ENCODE results near the gene HTR1B. TPM values are rescaled to one million over a fixed set of nuclear protein-coding genes. Genes with fewer than 3 reads are reported as not detected.
A peak's percentile ranks its signal among the peaks of the same experiment; 100 is the strongest.

HTR1B gene, protein sequence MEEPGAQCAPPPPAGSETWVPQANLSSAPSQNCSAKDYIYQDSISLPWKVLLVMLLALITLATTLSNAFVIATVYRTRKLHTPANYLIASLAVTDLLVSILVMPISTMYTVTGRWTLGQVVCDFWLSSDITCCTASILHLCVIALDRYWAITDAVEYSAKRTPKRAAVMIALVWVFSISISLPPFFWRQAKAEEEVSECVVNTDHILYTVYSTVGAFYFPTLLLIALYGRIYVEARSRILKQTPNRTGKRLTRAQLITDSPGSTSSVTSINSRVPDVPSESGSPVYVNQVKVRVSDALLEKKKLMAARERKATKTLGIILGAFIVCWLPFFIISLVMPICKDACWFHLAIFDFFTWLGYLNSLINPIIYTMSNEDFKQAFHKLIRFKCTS
- total RNA-seq, result not detected

GRCh38 chr6:77463308-77463860 lies at the start of gene HTR1B:
Gene HTR1B (minus strand): TSS chr6:77463491. CDS start chr6:77463403, 88 bp downstream.
- POLR2A ChIA-PET, result no interaction called here
- H3K4me3 Mint-ChIP-seq, result no peak within 1 kb of the TSS
- H3K27me3 Mint-ChIP-seq, result peaks cover 57% of the 10 kb centered on the region
- H3K27ac Mint-ChIP-seq, result no peak within 1 kb of the TSS
- CTCF ChIA-PET, result no interaction called here
- peaks cover 9% of the 10 kb centered on the region for H3K4me1 Mint-ChIP-seq
- no peak for DNase-seq
- H3K9me3 Mint-ChIP-seq, result peaks cover 2% of the 10 kb centered on the region
- peaks cover 6% of the 10 kb centered on the region for H3K36me3 Mint-ChIP-seq (ENCODE audit: low read depth)

DNA sequence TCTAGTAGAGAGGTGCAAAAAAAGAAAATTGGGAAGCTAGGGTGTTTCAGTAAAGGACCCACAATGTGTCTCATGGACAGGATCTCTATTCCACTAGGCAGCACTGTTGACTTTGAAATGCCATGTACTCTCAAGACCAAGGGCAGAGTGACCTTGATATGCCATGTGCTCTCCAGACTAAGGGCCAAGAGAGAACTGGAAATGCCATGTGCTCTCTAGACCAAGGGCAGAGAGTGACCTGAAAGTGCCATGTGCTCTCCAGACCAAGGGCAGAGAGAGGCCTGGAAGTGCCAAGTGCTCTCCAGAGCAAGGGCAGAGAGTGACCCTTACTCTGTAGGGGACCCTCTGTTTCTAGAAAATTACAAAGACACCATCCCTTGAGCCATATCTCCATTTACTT lies 49.3 kb upstream of the HTR1B start:
- no peak for DNase-seq
- Mint-ChIP-seq H3K36me3 (ENCODE audit: low read depth) (no peaks in the 10 kb centered on the region), H3K4me3 (no peak overlapping the region), H3K27me3 (no peaks in the 10 kb centered on the region), H3K9me3 (peaks cover 11% of the 10 kb centered on the region), H3K4me1 (no peaks in the 10 kb centered on the region), H3K27ac (no peak overlapping the region)
- CTCF ChIA-PET, result no interaction called here
- POLR2A ChIA-PET, result no interaction called here

- Mint-ChIP-seq H3K27me3 (no peaks in the 10 kb centered on the region), H3K4me3 (no peak overlapping the region), H3K4me1 (no peaks in the 10 kb centered on the region), H3K9me3 (peaks cover 11% of the 10 kb centered on the region), H3K27ac (no peak overlapping the region), H3K36me3 (ENCODE audit: low read depth) (no peaks in the 10 kb centered on the region)
- POLR2A ChIA-PET, result no interaction called here
- no peak for DNase-seq
- CTCF ChIA-PET, result no interaction called here
Measured at GRCh38 chr6:77511860-77512259, 48.6 kb upstream of the HTR1B start.

DNA sequence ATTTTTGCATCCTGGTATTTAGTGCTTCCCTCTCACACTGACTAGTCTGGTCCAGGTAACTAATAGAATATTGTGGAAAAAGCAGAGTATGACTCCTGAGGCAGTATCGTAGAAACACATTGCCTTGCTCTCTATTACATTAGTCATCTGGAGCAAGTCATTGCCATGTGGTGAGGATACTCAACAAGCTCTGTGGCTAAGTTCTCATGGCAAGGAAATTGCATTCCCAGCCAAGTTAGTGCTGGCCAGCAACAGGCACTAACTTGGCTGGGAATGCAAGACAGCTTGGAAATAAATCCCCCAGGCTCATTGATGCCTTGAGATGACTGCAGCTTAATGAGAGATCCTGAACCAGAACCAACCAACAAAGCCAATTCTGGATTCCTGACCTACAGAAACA lies 39.7 kb upstream of the HTR1B start:
- Mint-ChIP-seq H3K27me3 (no peaks in the 10 kb centered on the region), H3K4me1 (no peaks in the 10 kb centered on the region), H3K27ac (no peak overlapping the region), H3K36me3 (ENCODE audit: low read depth) (no peaks in the 10 kb centered on the region), H3K9me3 (no peaks in the 10 kb centered on the region), H3K4me3 (no peak overlapping the region)
- DNase-seq, result no peak
- CTCF ChIA-PET, result no interaction called here
- POLR2A ChIA-PET, result no interaction called here

GRCh38 chr6:77492530-77492929 lies 29.2 kb upstream of the HTR1B start:
- CTCF ChIA-PET, result no interaction called here
- Mint-ChIP-seq H3K27ac (no peak overlapping the region), H3K27me3 (no peaks in the 10 kb centered on the region), H3K9me3 (no peaks in the 10 kb centered on the region), H3K36me3 (ENCODE audit: low read depth) (no peaks in the 10 kb centered on the region), H3K4me1 (no peaks in the 10 kb centered on the region), H3K4me3 (no peak overlapping the region)
- no peak for DNase-seq
- POLR2A ChIA-PET, result no interaction called here

GRCh38 chr6:77487808-77488425 lies 24.6 kb upstream of the HTR1B start:
- Mint-ChIP-seq H3K27me3 (no peaks in the 10 kb centered on the region), H3K9me3 (no peaks in the 10 kb centered on the region), H3K4me3 (no peak overlapping the region), H3K4me1 (no peaks in the 10 kb centered on the region), H3K27ac (no peak overlapping the region), H3K36me3 (ENCODE audit: low read depth) (no peaks in the 10 kb centered on the region)
- ChIA-PET POLR2A (no interaction called here), CTCF (no interaction called here)
- DNase-seq, result no peak

DNA sequence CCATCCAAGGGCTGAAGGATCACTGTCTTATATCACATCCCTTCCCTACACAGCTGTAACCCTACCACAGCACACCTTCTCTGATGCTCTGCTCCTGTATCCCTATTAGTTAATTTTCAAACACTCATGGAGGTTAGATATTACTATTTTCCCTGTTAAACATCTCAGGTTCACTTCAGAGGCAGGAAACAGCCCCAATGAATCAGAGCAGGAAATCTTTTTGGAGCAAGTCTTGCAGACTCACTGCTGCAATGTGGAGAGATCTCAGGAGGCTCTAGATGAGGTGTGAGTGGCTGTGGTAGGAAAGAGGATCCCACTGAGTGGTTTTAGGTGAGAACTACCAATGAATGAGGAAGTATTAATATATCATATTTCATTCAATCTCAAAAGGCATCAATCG lies 19.7 kb upstream of the HTR1B start:
- no peak for DNase-seq
- POLR2A ChIA-PET, result no interaction called here
- H3K4me1 Mint-ChIP-seq, result no peaks in the 10 kb centered on the region
- no peaks in the 10 kb centered on the region for H3K27me3 Mint-ChIP-seq
- CTCF ChIA-PET, result interaction anchor here (1.2 kb wide), 1 partner anchor 10 kb away, joined by 3 read pairs; no protein-coding TSS in a partner anchor
- H3K9me3 Mint-ChIP-seq, result no peaks in the 10 kb centered on the region
- H3K36me3 Mint-ChIP-seq (ENCODE audit: low read depth), result no peaks in the 10 kb centered on the region
- no peak overlapping the region for H3K4me3 Mint-ChIP-seq
- H3K27ac Mint-ChIP-seq, result no peak overlapping the region

DNA sequence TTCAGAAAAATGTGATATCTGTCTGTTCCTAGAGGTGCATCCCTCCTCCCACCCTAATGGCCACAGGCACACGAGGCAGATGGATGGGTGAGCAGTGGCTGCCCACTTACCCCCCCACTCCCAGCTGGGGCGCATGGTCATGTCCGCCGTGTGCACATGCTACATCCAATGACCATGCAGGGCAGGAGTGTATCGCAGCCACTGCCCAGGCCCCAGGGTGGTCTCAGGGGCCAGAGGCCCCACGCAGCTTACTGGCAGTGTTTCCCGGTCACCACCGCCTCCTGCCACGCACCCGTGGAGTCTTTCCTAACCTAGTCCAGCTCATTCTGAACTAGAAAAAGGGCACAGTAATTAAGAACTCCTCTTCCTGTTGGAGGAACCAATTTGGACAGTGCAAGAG lies 11.7 kb upstream of the HTR1B start:
- no peak for DNase-seq
- peaks cover 4% of the 10 kb centered on the region for H3K4me1 Mint-ChIP-seq
- ChIA-PET CTCF (no interaction called here), POLR2A (no interaction called here)
- H3K27ac Mint-ChIP-seq, result no peak overlapping the region
- H3K9me3 Mint-ChIP-seq, result peaks cover 6% of the 10 kb centered on the region
- no peaks in the 10 kb centered on the region for H3K27me3 Mint-ChIP-seq
- H3K36me3 Mint-ChIP-seq (ENCODE audit: low read depth), result no peaks in the 10 kb centered on the region
- no peak overlapping the region for H3K4me3 Mint-ChIP-seq

DNA sequence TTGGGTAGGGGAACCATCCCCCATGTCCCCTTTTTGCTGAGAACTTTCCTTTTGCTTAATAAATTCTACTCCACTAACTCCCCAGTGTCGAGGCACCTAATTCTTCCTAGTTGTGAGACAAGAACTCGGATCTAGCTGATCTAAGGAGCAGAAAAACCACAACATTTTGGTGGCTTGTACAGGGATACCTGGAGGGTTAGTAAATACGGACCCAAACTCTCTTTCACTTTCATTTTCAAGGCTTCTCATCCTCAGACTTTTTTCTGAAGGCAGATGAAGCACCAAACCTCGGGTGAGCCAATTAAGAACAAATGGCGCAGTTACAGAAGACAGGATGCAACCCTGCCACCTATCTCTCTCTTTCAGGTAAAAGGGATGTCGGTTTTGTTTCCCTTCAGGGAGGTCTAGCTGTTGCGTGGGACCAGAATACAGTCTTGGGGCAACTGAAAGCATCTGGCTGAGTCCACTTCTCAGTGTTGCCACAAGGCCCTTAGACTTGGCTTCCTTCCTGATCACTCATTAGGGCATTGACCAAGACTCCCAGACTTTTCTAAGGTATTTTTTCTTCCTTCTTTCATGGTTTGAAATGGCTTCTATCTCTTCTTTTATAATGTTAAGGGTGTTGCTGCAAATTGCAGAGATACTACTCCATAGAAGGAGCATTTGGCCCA lies 11.1 kb upstream of the HTR1B start:
- POLR2A ChIA-PET, result no interaction called here
- CTCF ChIA-PET, result no interaction called here
- no peak for DNase-seq
- Mint-ChIP-seq H3K27me3 (no peaks in the 10 kb centered on the region), H3K4me3 (peak overlapping the region; percentile 43), H3K27ac (no peak overlapping the region), H3K36me3 (ENCODE audit: low read depth) (no peaks in the 10 kb centered on the region), H3K4me1 (peaks cover 4% of the 10 kb centered on the region), H3K9me3 (peaks cover 6% of the 10 kb centered on the region)

DNA sequence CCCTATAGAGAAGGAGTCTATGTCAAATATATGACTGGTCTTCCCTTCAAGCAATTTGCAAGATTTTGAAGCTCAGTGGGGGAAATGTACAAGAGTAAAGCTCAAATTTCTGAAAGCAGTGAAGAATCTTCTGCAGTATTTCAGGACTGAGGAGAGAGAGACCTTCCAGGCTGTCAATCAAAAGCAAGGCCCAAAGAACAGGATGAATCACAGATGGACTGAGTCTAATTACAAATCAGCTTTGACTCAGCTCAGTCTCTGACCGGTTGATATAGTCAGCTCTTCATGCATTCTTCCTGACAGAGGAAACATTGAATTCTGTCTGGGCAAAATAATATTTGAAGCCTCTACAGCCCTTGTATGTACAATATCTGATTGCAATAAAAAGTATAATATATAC lies 7.7 kb upstream of the HTR1B start:
- Mint-ChIP-seq H3K9me3 (peaks cover 8% of the 10 kb centered on the region), H3K36me3 (ENCODE audit: low read depth) (no peaks in the 10 kb centered on the region), H3K27ac (no peak overlapping the region), H3K4me1 (peaks cover 10% of the 10 kb centered on the region), H3K4me3 (no peak overlapping the region), H3K27me3 (peaks cover 12% of the 10 kb centered on the region)
- no peak for DNase-seq
- CTCF ChIA-PET, result no interaction called here
- POLR2A ChIA-PET, result no interaction called here

DNA sequence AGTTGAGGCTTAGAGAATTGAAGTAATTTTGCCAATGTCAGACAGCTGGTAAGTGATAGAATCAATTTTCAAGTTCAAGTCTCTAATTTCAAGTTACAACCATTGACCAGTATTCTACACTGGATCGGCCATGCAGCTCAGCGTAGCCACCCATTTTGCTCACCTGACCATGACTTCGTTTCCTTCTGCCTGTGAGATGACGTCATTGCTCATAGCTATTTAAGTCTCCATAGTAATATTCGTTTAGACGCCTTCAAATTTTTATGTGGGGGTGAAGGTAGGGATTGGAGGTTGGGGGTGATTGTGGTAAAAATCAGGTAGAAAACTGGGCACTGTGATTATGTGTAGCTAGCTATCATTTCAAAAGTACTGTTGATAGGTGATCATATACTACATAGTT lies 5.6 kb upstream of the HTR1B start:
- POLR2A ChIA-PET, result no interaction called here
- peaks cover 9% of the 10 kb centered on the region for H3K4me1 Mint-ChIP-seq
- peaks cover 6% of the 10 kb centered on the region for H3K36me3 Mint-ChIP-seq (ENCODE audit: low read depth)
- no peak for DNase-seq
- H3K9me3 Mint-ChIP-seq, result peaks cover 2% of the 10 kb centered on the region
- CTCF ChIA-PET, result no interaction called here
- H3K27me3 Mint-ChIP-seq, result peaks cover 31% of the 10 kb centered on the region
- H3K27ac Mint-ChIP-seq, result no peak overlapping the region
- no peak overlapping the region for H3K4me3 Mint-ChIP-seq

DNA sequence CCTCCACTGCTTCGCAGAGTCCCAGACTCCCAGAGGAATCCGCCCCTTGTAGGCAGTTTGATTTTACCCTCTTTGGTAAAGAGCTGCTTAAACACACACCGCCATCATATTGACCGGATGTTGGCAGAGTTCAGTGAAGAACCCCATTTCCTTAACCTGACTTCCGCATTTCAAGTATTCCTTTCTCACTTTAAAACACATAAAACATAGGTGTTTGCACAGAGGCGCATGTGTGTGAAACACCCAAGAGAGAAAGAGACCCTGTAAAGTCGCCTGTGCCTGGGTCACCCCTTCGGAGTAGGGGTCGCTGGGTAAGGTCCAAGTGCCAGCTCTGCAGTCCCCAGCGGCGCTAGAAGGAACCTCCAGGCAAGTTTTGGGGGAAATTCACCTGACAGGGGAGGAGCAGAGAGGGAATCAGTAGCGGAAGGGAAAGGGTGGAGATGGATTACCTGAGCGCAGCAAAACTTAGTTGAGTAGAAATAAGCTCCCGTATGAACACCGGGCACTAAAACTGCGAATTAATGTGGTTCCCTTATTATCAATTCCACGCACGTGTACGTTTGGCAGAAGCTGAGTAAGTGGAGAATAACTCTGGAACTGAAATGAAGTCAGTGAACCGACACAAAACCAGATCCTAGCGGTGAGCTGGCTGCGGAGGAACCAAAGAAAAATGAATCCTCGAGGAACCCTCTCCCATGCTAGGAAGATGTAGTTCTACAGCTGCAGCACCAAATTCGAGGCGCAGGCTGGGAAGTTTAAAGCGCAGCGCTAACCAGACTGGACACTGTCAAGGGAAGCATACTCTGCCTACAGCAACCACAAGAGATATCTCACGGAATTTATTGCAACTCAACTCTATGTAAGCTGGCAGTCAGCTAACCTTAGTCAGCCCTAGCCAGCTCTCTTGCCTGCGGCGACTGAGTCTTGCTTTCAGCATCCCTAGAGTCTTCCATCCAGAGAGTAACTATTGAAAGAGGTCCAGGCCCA lies 3.5 kb upstream of the HTR1B start:
- H3K9me3 Mint-ChIP-seq, result peaks cover 2% of the 10 kb centered on the region
- POLR2A ChIA-PET, result no interaction called here
- no peak for DNase-seq
- H3K27ac Mint-ChIP-seq, result peak overlapping the region; percentile 69
- H3K4me1 Mint-ChIP-seq, result peaks cover 9% of the 10 kb centered on the region
- CTCF ChIA-PET, result interaction anchor here (2.4 kb wide), 1 partner anchor 10 kb away, joined by 6 read pairs; no protein-coding TSS in a partner anchor
- H3K36me3 Mint-ChIP-seq (ENCODE audit: low read depth), result peaks cover 6% of the 10 kb centered on the region
- H3K27me3 Mint-ChIP-seq, result peaks cover 53% of the 10 kb centered on the region
- H3K4me3 Mint-ChIP-seq, result peak overlapping the region; percentile 62
